Measurements from ENCODE around the gene MSL3B.

The MSL3B gene

DNA sequence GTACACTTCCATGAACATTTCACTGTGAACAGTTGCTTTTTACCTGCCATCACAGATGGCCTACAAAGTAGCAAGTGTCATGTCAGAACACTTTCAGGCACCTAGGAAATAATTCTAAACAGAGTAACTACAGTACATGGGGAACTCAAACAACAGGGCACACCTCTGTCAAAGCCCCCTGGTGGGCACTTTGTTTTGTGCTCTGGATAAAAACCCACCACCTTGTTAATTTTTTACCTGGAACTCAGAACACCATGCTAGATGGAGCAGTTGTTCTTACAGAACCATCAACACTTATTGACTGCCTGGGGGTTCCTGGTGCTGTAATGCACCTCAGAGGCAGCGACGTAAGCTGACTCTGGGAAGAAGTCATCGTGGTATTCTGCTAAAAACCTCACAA, 2.3 kb downstream of the MSL3B start:
- no peak for TF ChIP-seq CTCF (IDR thresholded peaks at IDR 0.05)
- no peak overlapping the region for H3K4me3 ChIP-seq
- ATAC-seq (no peak), DNase-seq (no peak)
- WGBS, 3 donors: 94 to 97% (median 95%) methylated on average over 3 of the region's 3 CpGs
- H3K9me3 ChIP-seq: peaks cover 16% of the 10 kb centered on the region
- H3K27ac ChIP-seq: no peak overlapping the region
- peaks cover 0 to 26% (median 3%) of the 10 kb centered on the region in 3 donors for H3K27me3 ChIP-seq (ENCODE audit: insufficient read depth in 3 of 3, low read length in 2 of 3)
- no peaks in the 10 kb centered on the region for H3K4me1 ChIP-seq
- H3K36me3 ChIP-seq (ENCODE audit: insufficient read depth in 1 of 2, low read depth in 1 of 2): no peaks in the 10 kb centered on the region
- intact Hi-C loops (cut with DNase I): no loop called here

DNA sequence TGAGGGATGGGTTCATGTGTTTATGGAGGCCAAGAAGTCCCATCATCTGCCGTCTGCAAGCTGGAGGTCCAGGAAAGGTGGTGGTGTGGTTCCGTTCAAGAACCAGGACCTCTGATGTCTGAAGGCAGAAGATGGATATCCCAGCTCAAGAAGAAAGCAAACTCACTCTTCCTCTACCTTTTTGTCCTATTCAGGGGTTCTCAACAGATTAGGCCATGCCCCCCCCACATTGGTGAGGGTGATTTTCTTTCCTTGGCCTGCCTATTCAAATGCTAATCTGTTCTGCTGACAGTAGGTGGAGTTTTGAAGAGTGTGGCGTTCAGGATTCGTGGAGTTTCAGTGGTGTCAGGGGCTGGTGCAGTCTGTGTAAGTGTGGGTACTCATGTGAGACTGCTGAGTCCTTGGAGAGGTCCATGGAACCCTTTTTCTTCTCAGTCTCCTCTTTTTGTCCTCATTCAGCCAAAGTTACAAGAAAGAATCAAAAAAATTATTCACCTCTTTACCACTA, 5.9 kb downstream of the MSL3B start:
- WGBS, 3 donors: 60 to 89% (median 71%) methylated on average over 4 of the region's 4 CpGs
- ATAC-seq (no peak), DNase-seq (no peak)
- Histone ChIP-seq H3K4me1 (no peaks in the 10 kb centered on the region), H3K27ac (no peak overlapping the region), H3K27me3 (ENCODE audit: insufficient read depth in 3 of 3, low read length in 2 of 3) (no peaks in the 10 kb centered on the region), H3K9me3 (no peaks in the 10 kb centered on the region), H3K4me3 (no peak overlapping the region), H3K36me3 (ENCODE audit: insufficient read depth in 1 of 2, low read depth in 1 of 2) (no peaks in the 10 kb centered on the region)
- TF ChIP-seq CTCF (IDR thresholded peaks at IDR 0.05): no peak
- intact Hi-C loops (cut with DNase I): no loop called here

GRCh38 chr2:233858331-233858730, 9.9 kb downstream of the MSL3B start:
- no peaks in the 10 kb centered on the region for H3K36me3 ChIP-seq (ENCODE audit: insufficient read depth in 1 of 2, low read depth in 1 of 2)
- H3K27ac ChIP-seq: no peak overlapping the region
- H3K27me3 ChIP-seq (ENCODE audit: insufficient read depth in 3 of 3, low read length in 2 of 3): no peaks in the 10 kb centered on the region
- WGBS, 3 donors: 81 to 91% (median 89%) methylated on average over 4 of the region's 4 CpGs
- no peak for TF ChIP-seq CTCF (IDR thresholded peaks at IDR 0.05)
- H3K9me3 ChIP-seq: no peaks in the 10 kb centered on the region
- DNase-seq (no peak), ATAC-seq (no peak)
- H3K4me3 ChIP-seq: no peak overlapping the region
- intact Hi-C loops (cut with DNase I): no loop called here
- peaks cover 4% of the 10 kb centered on the region for H3K4me1 ChIP-seq

DNA sequence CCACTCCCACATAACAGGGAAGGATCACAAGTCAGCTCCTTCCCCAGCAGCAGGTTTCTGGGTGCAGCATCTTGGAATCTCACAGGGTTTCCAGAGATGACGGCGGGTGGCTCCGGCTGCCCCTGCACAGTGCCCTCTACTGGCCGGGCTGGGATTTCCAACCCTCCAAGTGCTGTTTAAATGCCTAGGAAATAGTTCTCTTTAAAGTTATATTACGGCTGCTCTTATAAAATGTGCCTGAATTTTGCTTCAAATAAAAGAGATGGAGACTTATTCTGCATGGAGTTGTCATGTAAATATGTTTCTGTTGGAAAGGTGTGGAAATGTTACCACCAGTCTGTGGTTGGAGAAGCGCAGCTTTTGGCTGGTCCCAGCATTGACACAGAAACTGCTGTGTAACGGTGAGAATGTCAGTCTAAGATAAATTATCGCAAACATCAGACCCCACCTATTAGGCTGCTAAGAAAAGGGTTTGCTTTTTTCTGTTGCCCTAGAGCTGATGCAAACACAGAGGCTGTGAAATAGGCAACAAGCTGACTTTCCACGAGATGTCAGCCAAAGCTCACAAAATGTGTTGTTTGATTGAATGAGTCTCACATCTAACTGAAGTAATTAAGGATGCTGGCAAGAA, 10.6 kb downstream of the MSL3B start:
- TF ChIP-seq CTCF (IDR thresholded peaks at IDR 0.05): peak; percentile 28
- peaks cover 4% of the 10 kb centered on the region for H3K4me1 ChIP-seq
- no peak overlapping the region for H3K4me3 ChIP-seq
- H3K9me3 ChIP-seq: no peaks in the 10 kb centered on the region
- intact Hi-C loops (cut with DNase I): no loop called here
- no peaks in the 10 kb centered on the region for H3K36me3 ChIP-seq (ENCODE audit: insufficient read depth in 1 of 2, low read depth in 1 of 2)
- no peak overlapping the region for H3K27ac ChIP-seq
- 48 to 56% (median 53%) methylated on average over 9 of the region's 9 CpGs for WGBS, 3 donors
- ATAC-seq: no peak
- no peak for DNase-seq
- H3K27me3 ChIP-seq (ENCODE audit: insufficient read depth in 3 of 3, low read length in 2 of 3): no peaks in the 10 kb centered on the region

DNA sequence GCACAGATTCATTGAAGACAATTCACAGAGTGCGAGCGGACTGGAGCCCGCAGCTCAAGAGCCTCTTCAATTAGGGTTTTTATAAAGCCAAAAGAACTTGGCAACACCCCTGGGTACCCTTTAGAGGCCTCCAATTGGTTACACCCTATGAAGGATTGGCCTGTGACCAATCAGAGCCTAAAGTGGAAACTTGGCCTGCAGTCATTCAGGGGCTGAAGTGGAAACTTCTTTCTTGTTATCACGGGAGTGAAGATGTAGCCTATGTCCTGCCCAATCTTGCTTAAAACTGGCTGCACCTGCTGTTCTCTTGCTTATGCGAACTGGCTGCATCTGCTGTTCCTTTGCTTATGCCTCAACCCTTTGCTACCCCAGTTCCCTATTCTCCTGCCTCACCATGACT, 12.0 kb downstream of the MSL3B start:
- no peak for TF ChIP-seq CTCF (IDR thresholded peaks at IDR 0.05)
- no peaks in the 10 kb centered on the region for H3K9me3 ChIP-seq
- no peak overlapping the region for H3K27ac ChIP-seq
- intact Hi-C loops (cut with DNase I): no loop called here
- ATAC-seq (no peak), DNase-seq (no peak)
- no peaks in the 10 kb centered on the region for H3K36me3 ChIP-seq (ENCODE audit: insufficient read depth in 1 of 2, low read depth in 1 of 2)
- no peak overlapping the region for H3K4me3 ChIP-seq
- H3K4me1 ChIP-seq: peaks cover 4% of the 10 kb centered on the region
- WGBS, 3 donors: 82 to 86% (median 86%) methylated on average over 5 of the region's 5 CpGs
- H3K27me3 ChIP-seq (ENCODE audit: insufficient read depth in 3 of 3, low read length in 2 of 3): peaks cover 0 to 5% (median 0%) of the 10 kb centered on the region in 3 donors

Data from psoas muscle (tissue), 7 donors.